Stimulated activated CD8-positive, alpha-beta memory T cell treated with anti-CD3 and anti-CD28 coated beads, Interleukin-2, amount 100 ng/mL, for 1 hour (primary cell): ENCODE data around the gene KAT6B.
"Not testable (repeated sequence)": the region's sequence is repeated elsewhere in the genome, so short reads cannot be mapped to it uniquely, and the experiment has no call there.

Source experiments
- DNase-seq, 2 donors: peaks; one replicate each; pipeline ENCODE4 v3.0.0-alpha.2; 2020; ENCODE audit warnings: low read depth in 2 of 2

Gene KAT6B

DNA sequence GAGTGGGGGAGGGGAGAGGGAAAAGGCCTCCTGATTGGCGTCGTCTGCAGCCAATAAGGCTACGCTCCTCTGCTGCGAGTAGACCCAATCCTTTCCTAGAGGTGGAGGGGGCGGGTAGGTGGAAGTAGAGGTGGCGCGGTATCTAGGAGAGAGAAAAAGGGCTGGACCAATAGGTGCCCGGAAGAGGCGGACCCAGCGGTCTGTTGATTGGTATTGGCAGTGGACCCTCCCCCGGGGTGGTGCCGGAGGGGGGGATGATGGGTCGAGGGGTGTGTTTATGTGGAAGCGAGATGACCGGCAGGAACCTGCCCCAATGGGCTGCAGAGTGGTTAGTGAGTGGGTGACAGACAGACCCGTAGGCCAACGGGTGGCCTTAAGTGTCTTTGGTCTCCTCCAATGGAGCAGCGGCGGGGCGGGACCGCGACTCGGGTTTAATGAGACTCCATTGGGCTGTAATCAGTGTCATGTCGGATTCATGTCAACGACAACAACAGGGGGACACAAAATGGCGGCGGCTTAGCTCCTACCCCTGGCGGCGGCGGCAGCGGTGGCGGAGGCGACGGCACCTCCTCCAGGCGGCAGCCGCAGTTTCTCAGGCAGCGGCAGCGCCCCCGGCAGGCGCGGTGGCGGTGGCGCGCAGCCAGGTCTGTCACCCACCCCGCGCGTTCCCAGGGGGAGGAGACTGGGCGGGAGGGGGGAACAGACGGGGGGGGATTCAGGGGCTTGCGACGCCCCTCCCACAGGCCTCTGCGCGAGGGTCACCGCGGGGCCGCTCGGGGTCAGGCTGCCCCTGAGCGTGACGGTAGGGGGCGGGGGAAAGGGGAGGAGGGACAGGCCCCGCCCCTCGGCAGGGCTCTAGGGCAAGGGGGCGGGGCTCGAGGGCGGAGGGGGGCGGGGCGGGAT, at the start of gene KAT6B:
TSS of gene KAT6B (plus strand) at position 459 of the 903 bp plus-strand sequence. CDS start 16,258 bp downstream, outside the sequence.
- peak; percentile 99 to 100 for DNase-seq

DNA sequence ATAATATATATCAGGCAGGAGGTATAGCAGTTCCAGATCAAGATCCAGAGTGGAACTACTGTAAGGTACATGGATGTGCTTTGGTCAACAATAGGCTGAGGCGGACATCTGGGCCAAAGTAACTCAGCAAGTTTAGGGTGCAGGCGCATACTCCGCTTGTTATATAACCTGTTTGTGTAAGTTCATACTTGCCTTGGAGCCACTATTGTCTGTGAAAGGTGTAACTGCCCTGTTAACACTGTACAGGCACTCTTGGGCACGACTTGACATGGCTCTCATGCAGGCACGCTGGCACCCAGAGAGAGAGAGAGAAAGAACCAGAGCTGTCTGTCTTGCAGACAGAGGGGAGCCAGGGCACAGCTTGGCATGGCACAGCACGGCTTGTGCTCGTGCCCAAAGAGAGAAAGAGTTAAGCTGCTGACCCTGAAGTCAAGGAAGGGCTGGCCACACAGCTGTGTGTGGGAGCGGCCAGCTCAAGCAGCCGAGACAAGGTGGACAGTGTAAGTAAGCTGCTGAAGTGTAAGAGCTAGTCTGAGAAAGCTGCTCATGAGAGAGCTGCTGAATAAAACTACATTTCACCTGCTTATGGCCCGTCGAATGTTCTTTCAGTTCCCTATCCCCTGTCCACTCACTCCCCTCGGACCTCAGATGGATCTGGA, 47.8 kb upstream of the KAT6B start:
- DNase-seq = no peak

DNA sequence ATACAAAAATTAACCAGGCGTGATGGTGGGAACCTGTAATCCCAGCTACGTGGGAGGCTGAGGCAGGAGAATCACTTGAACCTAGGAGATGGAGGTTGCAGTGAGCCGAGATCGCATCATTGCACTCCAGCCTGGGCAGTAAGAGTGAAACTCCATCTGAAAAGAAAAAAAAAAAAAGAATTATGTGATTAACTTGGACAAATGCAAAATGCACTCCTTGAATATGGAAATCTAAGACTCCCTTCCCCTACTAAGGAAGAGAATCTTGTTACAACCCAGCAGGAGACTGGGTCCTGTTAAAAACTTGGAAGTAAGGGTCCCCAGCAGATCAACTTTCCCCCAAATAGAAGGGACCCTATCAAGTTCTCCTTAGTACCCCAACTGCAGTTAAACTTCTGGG, 44.5 kb upstream of the KAT6B start:
- not testable (repeated sequence) for DNase-seq

DNA sequence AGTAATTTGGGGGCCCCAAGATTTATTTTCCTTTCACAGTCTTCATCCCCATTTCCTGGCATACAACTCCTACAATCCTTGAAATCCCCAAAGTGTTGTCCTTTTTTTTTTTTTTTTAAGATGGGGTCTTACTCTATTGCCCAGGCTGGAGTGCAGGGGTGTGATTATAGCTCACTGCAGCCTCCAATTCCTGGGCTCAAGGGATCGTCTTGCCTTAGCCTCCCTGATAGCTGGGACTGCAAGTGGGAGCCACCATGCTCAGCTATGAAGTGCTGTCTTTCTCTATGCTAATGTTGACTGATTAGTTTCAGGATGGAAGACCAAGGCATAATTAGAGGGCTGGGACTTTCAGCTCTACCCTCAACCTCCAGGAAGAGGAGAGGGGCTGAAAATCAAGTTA, 41.9 kb upstream of the KAT6B start:
- DNase-seq = no peak

DNA sequence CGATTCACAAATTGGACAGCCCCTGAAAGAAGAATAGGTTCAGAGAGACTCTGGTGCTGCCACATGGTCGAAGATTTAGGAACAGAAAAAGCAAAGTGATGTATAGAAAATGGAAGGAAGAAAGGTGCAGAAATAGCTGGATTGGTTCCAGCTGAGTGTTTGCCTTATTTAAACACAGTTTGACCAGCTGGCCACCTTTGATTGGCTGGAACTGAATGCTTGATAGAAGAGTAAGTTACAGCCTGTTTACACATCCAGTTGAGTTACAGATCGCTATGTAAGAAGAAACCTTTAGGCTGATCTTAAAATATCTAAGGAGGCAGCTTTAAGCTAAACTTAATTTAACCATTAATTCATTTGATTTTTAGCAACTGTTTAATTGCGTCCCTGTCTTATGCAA, 40.3 kb upstream of the KAT6B start:
- no peak for DNase-seq

DNA sequence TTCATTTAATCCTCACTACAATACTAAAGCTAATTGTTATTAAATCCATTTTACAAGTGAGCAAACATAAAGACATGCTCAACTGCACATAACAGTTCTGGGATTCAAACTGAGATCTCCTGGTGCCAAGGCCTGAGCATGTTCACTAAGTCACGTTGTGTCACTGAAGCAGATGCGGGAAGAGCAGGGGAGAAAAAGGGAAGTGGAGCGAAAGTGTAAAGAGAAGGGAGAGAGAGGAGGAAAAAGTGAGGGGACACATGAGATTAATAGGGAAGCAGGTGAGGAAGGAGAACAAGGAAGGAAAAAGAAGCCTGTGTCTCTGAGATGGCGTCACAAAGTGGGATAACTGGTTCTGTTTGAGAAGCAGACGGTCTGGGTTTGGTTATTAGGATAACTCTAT, 38.9 kb upstream of the KAT6B start:
- DNase-seq = no peak

DNA sequence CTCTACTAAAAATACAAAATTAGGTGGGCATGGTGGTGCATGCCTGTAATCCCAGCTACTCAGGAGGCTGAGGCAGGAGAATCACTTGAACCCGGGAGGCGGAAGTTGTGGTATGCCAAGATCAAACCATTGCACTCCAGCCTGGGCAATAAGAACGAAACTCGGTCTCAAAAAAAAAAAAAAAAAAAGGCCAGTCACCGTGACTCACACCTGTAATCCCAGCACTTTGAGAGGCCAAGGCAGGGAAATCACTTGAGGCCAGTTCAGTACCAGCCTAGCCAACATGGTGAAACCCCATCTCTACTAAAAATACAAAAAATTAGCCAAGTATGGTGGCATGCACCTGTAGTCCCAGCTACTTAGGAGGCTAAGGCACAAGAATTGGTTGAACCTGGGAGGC, 34.4 kb upstream of the KAT6B start:
- not testable (repeated sequence) for DNase-seq

DNA sequence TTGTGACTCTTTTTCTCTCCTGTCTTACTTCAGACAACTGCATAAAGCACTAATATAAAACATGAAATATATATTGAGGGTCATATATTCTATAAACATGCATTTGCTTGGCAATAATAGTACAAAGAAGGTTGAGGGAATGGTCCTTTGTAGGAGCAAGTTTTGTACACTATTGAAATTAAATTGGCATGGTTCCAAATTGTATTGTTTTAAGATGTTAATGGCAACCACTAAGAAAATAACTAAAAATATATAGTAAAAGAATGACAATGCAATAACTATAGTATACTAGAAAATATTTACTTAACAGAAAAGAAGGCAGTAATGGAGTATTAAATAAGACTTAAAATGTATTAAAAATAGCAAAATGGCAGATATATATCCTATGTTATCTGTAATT, 33.7 kb upstream of the KAT6B start:
- DNase-seq = no peak

DNA sequence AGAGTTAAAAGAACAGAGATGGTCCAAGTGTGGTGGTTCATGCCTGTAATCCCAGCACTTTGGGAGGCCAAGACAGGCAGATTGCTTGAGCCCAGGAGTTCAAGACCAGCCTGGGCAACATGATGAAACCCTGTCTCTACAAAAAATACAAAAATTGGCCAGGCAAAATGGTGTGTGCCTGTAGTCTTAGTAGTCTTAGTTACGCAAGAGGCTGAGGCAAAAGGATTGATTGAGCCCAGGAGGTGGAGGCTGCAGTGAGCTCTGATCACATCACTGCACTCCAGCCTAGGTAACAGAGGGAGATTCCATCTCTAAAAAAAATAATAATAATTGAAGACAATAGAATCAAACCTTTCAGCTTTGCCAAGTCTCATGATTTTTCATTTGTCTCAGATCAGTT, 33.2 kb upstream of the KAT6B start:
- not testable (repeated sequence) for DNase-seq

DNA sequence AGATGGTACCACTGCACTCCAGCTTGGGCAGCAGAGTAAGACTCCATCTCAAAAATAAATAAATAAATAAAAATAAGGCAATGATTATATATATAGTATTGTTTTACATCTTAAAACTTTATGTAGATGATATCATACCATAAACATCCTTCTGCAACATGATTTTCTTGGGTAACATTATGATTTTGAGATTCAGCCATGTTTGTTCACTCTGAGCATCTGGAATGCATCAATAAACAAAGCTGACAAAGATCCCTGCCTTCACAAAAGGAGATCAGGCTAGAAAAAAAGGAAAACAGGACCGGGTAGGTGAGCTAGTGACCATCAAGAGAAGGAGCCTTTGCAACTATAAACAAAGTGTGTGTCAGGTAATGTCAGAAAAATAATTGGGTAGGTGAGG, 31.9 kb upstream of the KAT6B start:
- no peak for DNase-seq

DNA sequence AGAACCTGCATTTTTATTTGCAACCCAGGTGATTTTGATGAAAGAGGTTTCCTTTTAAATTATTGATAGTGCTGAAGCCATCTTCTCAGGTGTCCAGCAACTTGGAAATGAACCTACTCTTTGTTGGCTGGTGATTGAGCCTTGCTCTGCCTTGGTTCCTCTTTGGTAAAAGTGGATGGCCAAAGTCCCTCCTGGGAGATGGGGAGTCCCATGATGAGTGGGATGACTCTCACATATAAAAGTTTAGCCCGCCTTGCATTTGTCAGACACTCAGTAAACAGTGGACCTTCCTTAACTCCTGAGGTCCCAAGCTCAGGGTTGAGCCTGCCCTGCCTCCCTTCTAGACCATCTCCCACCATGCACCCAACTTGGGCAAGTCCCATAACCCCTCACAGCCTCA, 28.9 kb upstream of the KAT6B start:
- DNase-seq = no peak

DNA sequence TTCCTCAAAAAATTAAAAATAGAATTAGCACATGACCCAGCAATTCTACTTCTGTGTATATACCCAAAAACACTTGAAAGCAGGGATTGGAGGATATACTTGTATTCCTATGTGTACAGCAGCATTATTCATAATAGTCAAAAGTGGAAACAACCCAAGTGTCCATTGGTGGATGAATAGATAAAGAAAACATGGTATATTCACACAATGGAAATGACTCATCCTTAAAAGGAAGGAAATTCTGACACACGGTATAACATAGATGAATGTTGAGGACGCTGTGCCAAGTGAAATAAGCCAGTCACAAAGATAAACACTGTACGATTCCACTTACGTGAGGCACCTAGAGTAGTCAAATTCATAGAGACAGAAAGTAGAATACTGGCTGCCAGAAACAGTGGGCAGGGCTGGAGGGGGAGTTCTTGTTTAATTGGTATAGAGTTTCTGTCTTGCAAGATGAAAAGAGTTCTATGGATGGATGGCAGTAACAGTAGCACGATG, 26.6 kb upstream of the KAT6B start:
- no peak for DNase-seq

DNA sequence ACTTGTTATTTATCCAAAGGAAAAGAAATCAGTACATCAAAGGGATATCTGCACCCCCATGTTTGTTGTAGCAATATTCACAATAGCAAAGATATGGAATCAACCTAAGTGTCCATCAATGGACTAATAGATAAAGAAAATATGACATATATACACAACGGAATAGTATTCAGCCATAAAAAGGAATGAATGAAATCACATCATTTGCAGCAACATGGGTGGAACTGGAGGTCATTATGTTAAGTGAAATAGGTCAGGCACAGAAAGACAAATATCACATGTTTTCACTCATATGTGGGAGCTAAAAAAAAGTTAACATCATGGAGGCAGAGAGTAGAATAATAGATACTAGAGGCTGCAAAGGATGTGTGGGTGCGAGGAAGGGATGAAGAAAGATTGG, 25.0 kb upstream of the KAT6B start:
- DNase-seq = no peak

DNA sequence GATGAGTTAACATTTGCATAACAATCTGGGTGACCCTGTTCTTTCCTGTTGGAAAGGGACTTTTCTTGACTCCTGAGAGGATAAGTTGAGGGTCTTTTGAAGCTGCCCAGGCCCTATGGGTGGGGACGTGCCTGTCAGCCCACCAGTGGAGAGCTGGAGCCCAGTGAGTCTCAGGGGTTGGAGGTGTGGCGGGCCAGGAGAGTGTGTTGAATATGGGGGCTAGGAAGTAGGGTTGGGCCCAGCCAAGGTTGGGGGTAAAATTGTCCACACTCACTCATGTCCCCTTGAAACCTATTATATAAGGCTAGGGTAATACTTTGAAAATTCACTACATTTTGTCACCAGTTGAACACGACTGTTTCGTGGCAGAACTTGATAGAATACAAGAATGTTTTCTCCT, 17.9 kb upstream of the KAT6B start:
- DNase-seq = no peak

DNA sequence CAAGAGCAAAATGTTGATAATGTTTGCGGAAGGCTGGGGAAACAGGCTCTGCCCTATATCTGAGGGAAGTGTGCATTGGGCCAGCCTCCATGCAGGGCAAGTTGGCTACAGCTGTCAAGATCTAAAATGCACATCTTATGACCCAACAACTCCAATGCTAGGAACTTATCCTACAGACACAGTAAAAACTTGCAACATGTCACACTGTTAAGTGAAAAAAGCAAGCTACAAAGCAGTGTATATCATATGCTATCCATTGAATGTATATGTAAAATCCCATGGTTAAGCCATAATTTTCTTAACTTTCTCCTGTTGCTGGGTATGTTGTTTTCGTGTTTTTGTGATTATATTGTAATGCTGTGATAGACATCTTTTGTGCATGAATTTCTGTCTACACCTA, 16.3 kb upstream of the KAT6B start:
- DNase-seq = no peak

DNA sequence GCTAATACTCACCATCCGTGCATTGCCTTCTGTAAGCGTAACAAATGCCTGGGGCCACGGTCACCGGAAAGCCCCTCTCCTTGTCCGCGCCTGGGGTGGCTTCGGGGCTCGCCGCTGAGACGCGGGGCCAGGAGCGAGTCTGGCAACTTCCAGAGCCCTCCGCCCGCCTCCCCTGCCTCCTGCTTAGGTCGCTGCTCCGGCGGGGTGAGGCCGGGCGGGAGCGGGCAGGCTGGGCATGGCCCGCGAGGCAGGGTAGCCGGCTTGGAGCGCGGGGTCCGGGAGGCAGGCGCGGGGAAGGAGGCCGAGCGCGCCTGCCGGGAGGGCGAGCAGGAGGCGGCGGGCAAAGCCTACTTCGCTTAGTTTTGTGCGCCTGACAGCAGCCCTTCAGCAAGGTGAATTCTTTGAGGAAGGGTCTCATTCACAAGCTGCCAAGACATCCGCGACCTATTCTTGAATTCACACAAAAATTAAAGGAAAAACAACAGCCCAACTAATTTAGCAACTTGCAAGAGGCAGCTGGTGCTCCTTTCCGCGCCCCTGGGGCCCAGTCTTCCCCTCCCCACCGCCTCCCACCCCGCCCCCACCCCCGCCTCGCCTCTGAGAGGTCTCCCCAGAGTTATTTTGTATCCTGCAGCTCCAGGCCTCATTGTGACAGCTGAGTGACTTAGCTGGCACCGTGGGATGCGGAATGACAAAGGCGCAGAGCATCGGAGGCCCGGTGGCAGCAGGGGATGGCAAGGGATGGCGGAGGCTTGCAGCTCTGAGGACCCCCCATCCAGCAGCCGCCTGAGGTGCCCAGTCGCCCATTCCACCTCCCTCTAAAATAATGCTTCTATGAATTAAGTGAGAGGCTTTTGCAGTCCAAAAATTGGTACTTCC, 12.8 kb upstream of the KAT6B start:
- no peak for DNase-seq

DNA sequence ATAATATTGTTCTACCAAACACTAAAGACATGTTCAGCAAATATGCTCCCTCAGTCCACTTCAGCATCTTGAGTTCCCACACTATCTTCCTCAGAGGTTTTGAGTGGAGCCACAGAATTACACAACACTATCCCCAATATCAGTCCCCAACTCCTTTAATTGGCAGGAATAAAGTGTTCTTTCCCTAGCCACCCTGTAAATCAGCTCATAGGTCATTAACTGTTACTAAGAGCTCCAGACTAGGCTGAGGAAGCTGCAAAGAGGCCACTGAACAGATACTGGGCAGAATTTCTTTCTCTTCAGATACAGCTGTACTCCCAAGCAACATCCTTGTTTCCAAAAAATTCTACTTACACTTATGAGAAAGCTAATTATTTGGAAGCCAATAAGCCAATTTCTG, 11.6 kb upstream of the KAT6B start:
- DNase-seq = no peak

DNA sequence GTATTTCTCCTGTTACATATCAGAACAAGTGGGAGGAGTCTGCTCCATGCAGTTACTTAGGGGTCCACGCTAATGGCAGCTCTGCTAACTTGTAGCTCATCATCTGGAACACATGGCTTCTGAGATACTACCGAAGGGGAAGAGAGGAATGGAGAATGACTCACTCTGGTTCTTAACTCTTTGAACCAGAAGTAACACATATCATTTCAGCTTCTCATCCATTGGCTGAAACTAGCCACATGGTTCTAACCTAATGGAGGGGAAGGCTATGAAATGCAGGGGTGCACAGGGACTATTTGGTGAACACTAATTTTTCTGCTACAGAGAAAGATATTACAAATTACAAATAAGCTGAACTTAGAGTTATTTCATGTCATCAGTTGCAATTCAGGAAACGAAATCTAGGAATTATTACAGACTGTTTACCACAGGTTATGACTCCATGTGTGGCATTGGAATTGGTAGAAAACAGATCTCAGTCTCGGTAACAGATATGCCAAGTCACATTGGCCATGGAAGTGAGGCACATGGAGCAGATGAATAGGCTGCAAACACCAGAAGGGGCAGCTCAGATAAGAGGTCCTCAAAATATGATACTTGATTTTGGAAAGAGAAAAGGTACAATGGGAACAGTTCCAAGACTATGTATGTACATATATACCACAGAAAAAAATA, 9.4 kb upstream of the KAT6B start:
- DNase-seq = no peak

DNA sequence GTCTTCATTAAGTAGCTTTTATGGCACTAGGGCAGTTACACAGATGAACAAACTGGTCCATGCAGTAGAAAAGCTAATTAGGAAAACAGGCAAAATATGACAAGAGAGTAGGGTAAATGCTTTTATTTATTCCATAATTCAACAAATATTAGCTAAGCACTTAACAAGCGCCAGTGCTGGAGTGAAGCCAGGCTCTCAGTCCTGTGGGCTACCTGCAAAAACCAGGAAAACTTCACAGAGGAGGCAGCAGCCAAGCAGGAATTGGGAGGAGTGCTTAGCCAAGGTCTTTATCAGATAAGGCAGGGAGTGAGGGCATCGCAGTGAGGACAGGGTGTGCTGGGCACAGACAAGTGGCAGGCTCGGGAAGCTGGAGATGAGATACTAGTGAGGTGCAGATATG, 4.9 kb upstream of the KAT6B start:
- DNase-seq = no peak

DNA sequence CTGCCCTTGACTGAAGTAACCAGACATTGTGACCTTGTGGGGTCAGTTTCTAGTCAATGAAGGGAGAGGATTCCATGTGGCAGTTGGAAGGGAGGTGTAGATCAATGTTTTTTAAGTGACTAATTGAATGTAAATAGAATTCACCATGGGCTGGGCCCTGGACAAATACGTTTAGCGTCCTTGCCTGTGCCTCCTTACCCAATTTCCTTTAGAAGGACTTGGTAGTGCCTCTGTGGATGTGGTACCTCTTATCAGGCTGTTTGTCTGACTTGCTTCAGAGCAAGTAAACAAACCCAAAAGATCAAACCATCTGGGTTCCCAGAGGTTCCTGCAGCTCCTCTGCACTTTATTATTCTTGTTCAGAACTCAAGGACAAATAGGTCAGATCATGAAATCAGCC, 4.3 kb upstream of the KAT6B start:
- no peak for DNase-seq

DNA sequence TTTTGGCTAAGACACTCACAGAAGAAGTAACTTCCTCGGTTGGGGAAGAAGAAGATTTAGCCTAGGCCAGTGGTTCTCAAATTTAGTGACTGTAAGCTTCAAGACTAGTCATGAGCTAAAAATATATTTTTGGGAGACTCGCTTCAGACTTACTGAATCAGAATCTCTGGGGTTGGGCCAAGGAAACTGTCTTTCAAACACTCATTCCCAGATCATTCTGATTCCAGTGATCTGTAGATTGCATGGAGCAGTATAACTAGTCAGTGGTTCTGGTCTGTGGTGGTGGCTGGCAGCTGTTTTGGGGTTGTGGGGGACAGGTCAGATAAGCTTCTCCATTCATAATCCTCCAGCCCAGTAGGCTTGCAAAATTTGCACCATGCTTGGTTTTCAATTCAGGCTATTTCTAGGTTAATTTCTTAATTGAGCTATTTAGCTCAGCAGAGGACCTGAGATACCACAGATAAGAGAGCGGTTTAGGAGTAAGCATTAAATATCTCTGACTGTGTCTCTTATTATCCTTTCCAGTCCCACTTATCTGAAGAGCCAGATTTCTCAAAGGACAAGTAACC, 3.8 kb upstream of the KAT6B start:
- DNase-seq = no peak
